DND-41 (cell line): ENCODE results near the gene SON.
A peak's percentile ranks its signal among the peaks of the same experiment; 100 is the strongest.

Experiments
- ATAC-seq: fragments of 200-7000 bp; cut with Tn5 transposase; 3 replicates; pipeline ENCODE4 v1.9.1; 2021; ENCODE audit warnings: low read depth; ENCODE audit not compliant: insufficient read depth
- DNase-seq: peaks from one replicate; pipeline ENCODE4 v3.0.0-alpha.2; 2020
- H2AFZ ChIP-seq: 2 replicates; pipeline ENCODE4 v1.6.0; 2012; ENCODE audit warnings: low read depth, low read length
- H3K27ac ChIP-seq: 2 replicates; pipeline ENCODE4 v1.5.1; 2012; ENCODE audit warnings: low read length, inconsistent platforms
- H3K27me3 ChIP-seq: fragments of 200-600 bp; sonication (generic); 2 replicates; pipeline ENCODE4 v1.6.0; 2012; ENCODE audit warnings: low read length, mild to moderate bottlenecking, inconsistent platforms; ENCODE audit not compliant: insufficient read depth, poor library complexity
- H3K36me3 ChIP-seq: 2 replicates; pipeline ENCODE4 v1.5.1; 2012; ENCODE audit warnings: low read length, inconsistent platforms; ENCODE audit not compliant: insufficient read depth
- H3K4me1 ChIP-seq: 2 replicates; pipeline ENCODE4 v1.5.1; 2012; ENCODE audit warnings: mild to moderate bottlenecking, low read length; ENCODE audit not compliant: insufficient read depth
- H3K4me2 ChIP-seq: 2 replicates; pipeline ENCODE4 v1.6.0; 2012; ENCODE audit warnings: mild to moderate bottlenecking, moderate library complexity, low read length, inconsistent platforms; ENCODE audit not compliant: insufficient read depth
- H3K4me3 ChIP-seq, 2 experiments: fragments of 200-600 bp in 1 of 2; shearing (Covaris generic) in 1 of 2; 2 replicates each; pipeline ENCODE4 v1.5.1; 2012 to 2016; ENCODE audit warnings: inconsistent platforms in 2 of 2, low read length in 2 of 2, mild to moderate bottlenecking in 2 of 2, low read depth in 1 of 2, moderate library complexity in 1 of 2
- H3K79me2 ChIP-seq: 2 replicates; pipeline ENCODE4 v1.6.0; 2012; ENCODE audit warnings: low read length, inconsistent platforms; ENCODE audit not compliant: insufficient read depth
- H3K9ac ChIP-seq: 2 replicates; pipeline ENCODE4 v1.6.0; 2012; ENCODE audit warnings: low read depth, mild to moderate bottlenecking, inconsistent platforms, low read length, moderate library complexity
- H3K9me3 ChIP-seq: 2 replicates; pipeline ENCODE4 v1.5.1; 2012; ENCODE audit warnings: low read length, moderate library complexity, mild to moderate bottlenecking, inconsistent platforms; ENCODE audit not compliant: insufficient read depth, severe bottlenecking
- H4K20me1 ChIP-seq: 2 replicates; pipeline ENCODE4 v1.6.0; 2012; ENCODE audit warnings: low read length; ENCODE audit not compliant: insufficient read depth
- CTCF ChIP-seq: IDR thresholded peaks from 2 replicates; pipeline ENCODE4 v1.5.1; 2012; ENCODE audit warnings: borderline replicate concordance, low read length, moderate library complexity, mild to moderate bottlenecking; ENCODE audit not compliant: poor library complexity, severe bottlenecking; ENCODE audit errors: extremely low read depth
- EZH2 ChIP-seq: IDR thresholded peaks from 3 replicates; pipeline ENCODE4 v1.6.1; 2012; ENCODE audit warnings: borderline replicate concordance, low read depth, mild to moderate bottlenecking, moderate library complexity, low read length, inconsistent platforms; ENCODE audit not compliant: severe bottlenecking

Gene SON

GRCh38 chr21:33537212-33537611, 5.6 kb upstream of the SON start:
- H3K9ac ChIP-seq: no peak overlapping the region
- peaks cover 26% of the 10 kb centered on the region for H3K4me1 ChIP-seq
- H2AFZ ChIP-seq: no peak overlapping the region
- H3K4me3 ChIP-seq: no peak overlapping the region
- H4K20me1 ChIP-seq: no peaks in the 10 kb centered on the region
- no peaks in the 10 kb centered on the region for H3K9me3 ChIP-seq
- DNase-seq: no peak
- H3K4me2 ChIP-seq: no peak overlapping the region
- no peak overlapping the region for H3K27ac ChIP-seq
- peaks cover 68% of the 10 kb centered on the region for H3K79me2 ChIP-seq
- TF ChIP-seq EZH2 (no peak), CTCF (no peak)
- H3K36me3 ChIP-seq: peaks cover 72% of the 10 kb centered on the region
- no peak for ATAC-seq
- no peaks in the 10 kb centered on the region for H3K27me3 ChIP-seq

- Histone ChIP-seq H2AFZ (no peak overlapping the region), H3K36me3 (peaks cover 51% of the 10 kb centered on the region), H3K27me3 (no peaks in the 10 kb centered on the region), H3K27ac (no peak overlapping the region), H3K79me2 (peaks cover 89% of the 10 kb centered on the region), H3K4me3 (no peak overlapping the region), H3K4me1 (peaks cover 34% of the 10 kb centered on the region), H3K9ac (no peak overlapping the region), H4K20me1 (peaks cover 16% of the 10 kb centered on the region; the same call in 1 of the 2 replicates), H3K9me3 (no peaks in the 10 kb centered on the region), H3K4me2 (peak overlapping the region; percentile 87; the same call in 1 of the 2 replicates)
- ATAC-seq (no peak), DNase-seq (no peak)
- TF ChIP-seq EZH2: no peak
- no peak for TF ChIP-seq CTCF
Observed at GRCh38 chr21:33539616-33540015, 3.2 kb upstream of the SON start.

GRCh38 chr21:33540711-33541104, 2.1 kb upstream of the SON start:
- DNase-seq (no peak), ATAC-seq (no peak)
- H3K27ac ChIP-seq: peak overlapping the region; percentile 33; the same call in 1 of the 2 replicates
- TF ChIP-seq CTCF: no peak
- TF ChIP-seq EZH2: no peak
- peak overlapping the region; percentile 87 for H3K4me2 ChIP-seq
- H3K36me3 ChIP-seq: peaks cover 43% of the 10 kb centered on the region
- peaks cover 45% of the 10 kb centered on the region for H3K4me1 ChIP-seq
- peak overlapping the region; percentile 68 to 71; a peak in 3 of 4 replicates for H3K4me3 ChIP-seq
- no peaks in the 10 kb centered on the region for H3K27me3 ChIP-seq
- H3K9me3 ChIP-seq: no peaks in the 10 kb centered on the region
- peaks cover 91% of the 10 kb centered on the region for H3K79me2 ChIP-seq
- peak overlapping the region; percentile 94 for H3K9ac ChIP-seq
- H4K20me1 ChIP-seq: peaks cover 25% of the 10 kb centered on the region; the same call in 1 of the 2 replicates
- no peak overlapping the region for H2AFZ ChIP-seq
